Naive thymus-derived CD4-positive, alpha-beta T cell (primary cell): ENCODE results near the gene IGF2R. TPM values are rescaled to one million over a fixed set of nuclear protein-coding genes. Genes with fewer than 3 reads are reported as not detected.

Experiments
- ATAC-seq: fragments of 150-1000 bp; cut with Tn5 transposase; 2 replicates; pipeline ENCODE4 v1.10.0; 2021; ENCODE audit warnings: mild to moderate bottlenecking, moderate library complexity
- CTCF ChIA-PET: fragments of 350-600 bp; sonication (Branson Sonifier 250); formaldehyde crosslinking; loops from one replicate; lab custom pipeline; 2021; ENCODE audit warnings: antibody characterized with exemption; lab: Charles Lee
- POLR2A ChIA-PET: fragments of 350-600 bp; sonication (Branson Sonifier 250); formaldehyde crosslinking; loops from one replicate; lab custom pipeline; 2021; ENCODE audit warnings: antibody characterized with exemption, inconsistent platforms; lab: Charles Lee
- DNase-seq, 9 donors: peaks; one replicate each; pipeline versions ENCODE4 v3.0.0 to v3.0.0-alpha.2; 2020 to 2022; ENCODE audit warnings: mixed read lengths in 1 of 9
- H3K27ac ChIP-seq: one replicate; pipeline ENCODE4 v1.7.0; 2013; ENCODE audit warnings: mild to moderate bottlenecking, low read depth, low read length, moderate library complexity
- H3K27me3 ChIP-seq, 2 donors: one replicate each; pipeline ENCODE4 v1.7.0; 2013; ENCODE audit warnings: low read length in 2 of 2, mild to moderate bottlenecking in 2 of 2, moderate library complexity in 2 of 2; ENCODE audit not compliant: control insufficient read depth in 2 of 2, insufficient read depth in 2 of 2
- H3K36me3 ChIP-seq, 3 experiments: 1 replicate in 2 of 3; 2 replicates in 1 of 3; pipeline ENCODE4 v1.7.0; 2013; ENCODE audit warnings: low read length in 3 of 3, mild to moderate bottlenecking in 3 of 3, moderate library complexity in 1 of 3; ENCODE audit not compliant: insufficient read depth in 3 of 3, control insufficient read depth in 2 of 3
- H3K4me1 ChIP-seq, 2 donors: one replicate each; pipeline ENCODE4 v1.7.0; 2013; ENCODE audit warnings: low read length in 2 of 2, mild to moderate bottlenecking in 2 of 2, moderate library complexity in 1 of 2; ENCODE audit not compliant: control insufficient read depth in 2 of 2, insufficient read depth in 2 of 2
- H3K4me3 ChIP-seq: 2 replicates; pipeline ENCODE4 v1.7.0; 2013; ENCODE audit warnings: mild to moderate bottlenecking, low read length
- H3K9me3 ChIP-seq, 3 experiments: 1 replicate in 2 of 3; 2 replicates in 1 of 3; pipeline ENCODE4 v1.7.0; 2013; ENCODE audit warnings: low read length in 3 of 3; ENCODE audit not compliant: control insufficient read depth in 2 of 3
- H3K27ac Mint-ChIP-seq, 9 donors: one replicate each; pipeline ENCODE4 v1.8.0; 2020 to 2022; ENCODE audit warnings: mixed read lengths in 9 of 9, mild to moderate bottlenecking in 8 of 9, moderate library complexity in 5 of 9, inconsistent platforms in 2 of 9
- H3K27me3 Mint-ChIP-seq, 5 donors: one replicate each; pipeline ENCODE4 v1.8.0; 2021 to 2022; ENCODE audit warnings: mixed read lengths in 5 of 5, mild to moderate bottlenecking in 1 of 5
- H3K36me3 Mint-ChIP-seq, 5 donors: one replicate each; pipeline ENCODE4 v1.8.0; 2020 to 2022; ENCODE audit warnings: mixed read lengths in 5 of 5, mild to moderate bottlenecking in 3 of 5, inconsistent platforms in 1 of 5
- H3K4me1 Mint-ChIP-seq, 7 donors: one replicate each; pipeline ENCODE4 v1.8.0; 2020 to 2022; ENCODE audit warnings: mixed read lengths in 7 of 7, mild to moderate bottlenecking in 3 of 7, inconsistent platforms in 1 of 7
- H3K4me3 Mint-ChIP-seq, 10 donors: one replicate each; pipeline ENCODE4 v1.8.0; 2020 to 2022; ENCODE audit warnings: mild to moderate bottlenecking in 10 of 10, mixed read lengths in 10 of 10, moderate library complexity in 6 of 10, inconsistent platforms in 2 of 10
- H3K9me3 Mint-ChIP-seq, 11 donors: one replicate each; pipeline ENCODE4 v1.8.0; 2020 to 2022; ENCODE audit warnings: mixed read lengths in 11 of 11, mild to moderate bottlenecking in 4 of 11, inconsistent platforms in 1 of 11, moderate library complexity in 1 of 11
- intact Hi-C, 2 donors: fragments of 100-400 bp; cut with micrococcal nuclease; formaldehyde crosslinking; loops; one replicate each; pipeline ENCODE4 v1.15.1; 2023
- polyA plus RNA-seq, 2 donors: library from polyadenylated mRNA; unstranded; fragments of 300-500 nt; fragmentation: Illumina TruSeq; gene quantifications; one replicate each; pipeline ENCODE4 v1.2.3, GENCODE V29; 2021
- total RNA-seq, 6 experiments: library from RNA in 5 of 6; stranded (reverse) in 5 of 6; gene quantifications; 1 replicate in 5 of 6; 2 replicates in 1 of 6; pipeline ENCODE4 v1.2.3 and lab custom pipeline; 2021 to 2026

IGF2R gene
- total and polyA plus RNA-seq, 7 experiments from 2014 or later: 8.7 to 79.2 (median 70.4) TPM

DNA sequence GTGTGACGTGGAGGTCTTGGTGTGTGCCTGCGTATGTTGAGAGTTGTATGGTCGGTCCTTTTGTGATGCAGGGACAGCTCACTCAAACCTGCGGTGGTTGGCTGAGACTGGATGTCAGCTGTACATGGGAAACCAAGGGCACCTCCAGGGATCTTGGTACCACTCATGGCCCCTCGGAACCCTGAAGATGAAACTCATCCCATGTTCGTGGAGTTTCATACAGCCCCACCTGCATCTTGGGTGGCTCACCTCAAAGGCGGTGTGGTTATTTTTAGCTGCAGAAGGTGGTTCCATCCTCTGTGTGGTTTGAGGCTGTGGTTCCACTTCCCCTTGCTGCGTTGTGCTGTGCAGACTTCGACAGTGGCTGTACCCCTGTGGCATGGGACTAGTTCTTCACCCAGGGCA is 100.2 kb downstream of the IGF2R start:
- peaks cover 31 to 84% (median 57%) of the 10 kb centered on the region in 5 donors for H3K36me3 Mint-ChIP-seq
- H3K27ac Mint-ChIP-seq: peak overlapping the region in 3 of 9 donors; percentile 11 to 31 (median 17)
- ChIA-PET CTCF (no interaction called here), POLR2A (no interaction called here)
- peak overlapping the region; percentile 18 to 69 (median 56) for H3K4me3 Mint-ChIP-seq
- H3K36me3 ChIP-seq: peaks cover 31 to 85% (median 40%) of the 10 kb centered on the region in 3 experiments
- DNase-seq (peak in 5 of 9 donors; percentile 9 to 36 (median 21)), ATAC-seq (peak; percentile 63)
- intact Hi-C loops: loop anchor here (2.0 to 10.0 kb wide), 4 partner anchors 52 to 386 kb away; partner anchors contain the start of gene SOD2 (in 1 of the 2)
- peaks cover 0 to 2% (median 0%) of the 10 kb centered on the region in 11 donors for H3K9me3 Mint-ChIP-seq
- H3K27me3 Mint-ChIP-seq: no peaks in the 10 kb centered on the region
- no peaks in the 10 kb centered on the region for H3K27me3 ChIP-seq
- peaks cover 15 to 20% of the 10 kb centered on the region in 2 donors for H3K4me1 ChIP-seq
- H3K4me1 Mint-ChIP-seq: peaks cover 24 to 63% (median 32%) of the 10 kb centered on the region in 7 donors
- no peaks in the 10 kb centered on the region for H3K9me3 ChIP-seq
- no peak overlapping the region for H3K27ac ChIP-seq
- peak overlapping the region; percentile 13 for H3K4me3 ChIP-seq

DNA sequence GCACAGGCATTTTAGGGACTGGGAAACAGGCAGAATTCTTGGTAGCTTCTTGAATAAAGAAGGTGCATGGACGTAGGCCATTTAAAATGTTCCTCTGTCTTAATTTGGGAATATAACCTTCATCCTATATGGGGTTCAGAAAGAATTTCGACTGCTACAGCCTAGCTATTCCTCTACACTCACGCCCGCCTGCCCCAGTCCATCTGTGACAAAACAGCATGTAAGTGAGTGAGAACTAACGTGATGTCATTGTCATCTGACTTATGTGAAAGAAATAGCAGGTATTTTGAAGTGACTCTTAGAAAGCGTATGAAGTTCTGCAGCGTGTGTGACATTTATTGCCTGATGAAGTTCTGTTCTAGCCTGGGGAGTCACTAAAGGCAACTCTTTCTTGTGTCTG is 100.6 kb downstream of the IGF2R start:
- H3K4me1 ChIP-seq: peaks cover 15 to 20% of the 10 kb centered on the region in 2 donors
- H3K4me1 Mint-ChIP-seq: peaks cover 24 to 63% (median 32%) of the 10 kb centered on the region in 7 donors
- CTCF ChIA-PET: no interaction called here
- H3K27ac ChIP-seq: no peak overlapping the region
- H3K9me3 Mint-ChIP-seq: peaks cover 0 to 2% (median 0%) of the 10 kb centered on the region in 11 donors
- POLR2A ChIA-PET: no interaction called here
- no peaks in the 10 kb centered on the region for H3K27me3 Mint-ChIP-seq
- DNase-seq: no peak
- H3K36me3 ChIP-seq: peaks cover 27 to 85% (median 41%) of the 10 kb centered on the region in 3 experiments
- peak overlapping the region in 8 of 10 donors; percentile 33 to 69 (median 59) for H3K4me3 Mint-ChIP-seq
- H3K4me3 ChIP-seq: peak overlapping the region; percentile 13
- H3K9me3 ChIP-seq: no peaks in the 10 kb centered on the region
- peaks cover 30 to 81% (median 57%) of the 10 kb centered on the region in 5 donors for H3K36me3 Mint-ChIP-seq
- H3K27me3 ChIP-seq: no peaks in the 10 kb centered on the region
- H3K27ac Mint-ChIP-seq: peak overlapping the region in 1 of 9 donors; percentile 31
- intact Hi-C loops: loop anchor here (2.0 to 10.0 kb wide), 4 partner anchors 53 to 385 kb away; partner anchors contain the start of gene SOD2 (in 1 of the 2)
- ATAC-seq: no peak

DNA sequence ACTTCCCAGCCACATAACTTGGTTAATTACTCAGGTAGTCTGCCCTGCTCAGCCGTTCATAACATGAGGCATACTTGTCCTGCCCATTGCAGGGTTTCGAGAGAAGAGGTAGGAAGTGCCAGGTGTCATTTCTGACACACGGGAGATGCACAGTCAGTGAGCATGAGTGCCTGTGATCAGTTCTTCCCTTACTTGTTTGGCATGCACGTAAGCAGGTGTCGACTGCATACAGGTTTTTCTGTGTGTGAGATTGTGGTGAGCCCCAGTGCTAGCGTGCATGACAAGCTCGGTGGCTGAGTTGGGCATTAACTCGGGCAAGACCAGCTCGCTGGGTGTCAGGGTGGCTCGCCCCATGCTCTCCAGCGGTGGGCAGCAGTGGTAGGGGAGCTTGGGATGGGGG is 101.5 kb downstream of the IGF2R start:
- no peak overlapping the region for H3K4me3 Mint-ChIP-seq
- no peak overlapping the region for H3K4me3 ChIP-seq
- no peaks in the 10 kb centered on the region for H3K27me3 Mint-ChIP-seq
- DNase-seq (no peak), ATAC-seq (no peak)
- H3K4me1 Mint-ChIP-seq: peaks cover 24 to 68% (median 32%) of the 10 kb centered on the region in 7 donors
- ChIA-PET POLR2A (no interaction called here), CTCF (no interaction called here)
- H3K9me3 Mint-ChIP-seq: peaks cover 0 to 2% (median 0%) of the 10 kb centered on the region in 11 donors
- H3K36me3 ChIP-seq: peaks cover 20 to 84% (median 36%) of the 10 kb centered on the region in 3 experiments
- peaks cover 20 to 76% (median 52%) of the 10 kb centered on the region in 5 donors for H3K36me3 Mint-ChIP-seq
- no peaks in the 10 kb centered on the region for H3K27me3 ChIP-seq
- H3K9me3 ChIP-seq: no peaks in the 10 kb centered on the region
- peak overlapping the region in 2 of 9 donors; percentile 10 to 67 for H3K27ac Mint-ChIP-seq
- no peak overlapping the region for H3K27ac ChIP-seq
- intact Hi-C loops: loop anchor here in 1 of 2 donors (10.0 kb wide), 1 partner anchor 384 kb away; no protein-coding TSS in a partner anchor
- H3K4me1 ChIP-seq: peaks cover 15 to 20% of the 10 kb centered on the region in 2 donors

DNA sequence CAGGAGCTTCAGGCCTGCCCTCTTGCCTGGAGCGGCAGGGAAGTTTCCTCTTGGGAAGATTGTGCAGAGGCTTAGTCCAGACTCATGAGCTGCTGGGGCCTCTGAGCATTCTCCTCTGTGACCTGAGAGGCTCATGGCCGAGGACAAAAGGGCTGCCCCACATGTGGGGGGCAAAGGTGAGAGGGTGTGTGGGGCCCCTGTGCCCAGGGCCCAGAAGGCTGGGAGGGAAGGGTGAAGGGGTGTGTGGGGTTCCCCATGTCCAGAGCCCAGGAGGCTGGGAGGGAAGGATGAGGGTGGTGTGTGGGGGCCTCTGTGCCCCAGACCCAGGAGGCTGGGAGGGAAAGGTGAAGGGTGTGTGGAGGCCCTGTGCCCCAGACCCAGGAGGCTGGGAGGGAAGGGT is 101.9 kb downstream of the IGF2R start:
- ATAC-seq (no peak), DNase-seq (no peak)
- intact Hi-C loops: loop anchor here in 1 of 2 donors (10.0 kb wide), 1 partner anchor 384 kb away; no protein-coding TSS in a partner anchor
- ChIA-PET POLR2A (no interaction called here), CTCF (no interaction called here)
- H3K27me3 ChIP-seq: no peaks in the 10 kb centered on the region
- Mint-ChIP-seq H3K4me3 (no peak overlapping the region), H3K9me3 (peaks cover 0 to 2% (median 0%) of the 10 kb centered on the region in 11 donors), H3K27me3 (no peaks in the 10 kb centered on the region), H3K36me3 (peaks cover 20 to 76% (median 53%) of the 10 kb centered on the region in 5 donors), H3K27ac (peak overlapping the region in 1 of 9 donors; percentile 67), H3K4me1 (peaks cover 24 to 68% (median 32%) of the 10 kb centered on the region in 7 donors)
- H3K27ac ChIP-seq: no peak overlapping the region
- peaks cover 20 to 88% (median 36%) of the 10 kb centered on the region in 3 experiments for H3K36me3 ChIP-seq
- no peak overlapping the region for H3K4me3 ChIP-seq
- no peaks in the 10 kb centered on the region for H3K9me3 ChIP-seq
- H3K4me1 ChIP-seq: peaks cover 15 to 20% of the 10 kb centered on the region in 2 donors

DNA sequence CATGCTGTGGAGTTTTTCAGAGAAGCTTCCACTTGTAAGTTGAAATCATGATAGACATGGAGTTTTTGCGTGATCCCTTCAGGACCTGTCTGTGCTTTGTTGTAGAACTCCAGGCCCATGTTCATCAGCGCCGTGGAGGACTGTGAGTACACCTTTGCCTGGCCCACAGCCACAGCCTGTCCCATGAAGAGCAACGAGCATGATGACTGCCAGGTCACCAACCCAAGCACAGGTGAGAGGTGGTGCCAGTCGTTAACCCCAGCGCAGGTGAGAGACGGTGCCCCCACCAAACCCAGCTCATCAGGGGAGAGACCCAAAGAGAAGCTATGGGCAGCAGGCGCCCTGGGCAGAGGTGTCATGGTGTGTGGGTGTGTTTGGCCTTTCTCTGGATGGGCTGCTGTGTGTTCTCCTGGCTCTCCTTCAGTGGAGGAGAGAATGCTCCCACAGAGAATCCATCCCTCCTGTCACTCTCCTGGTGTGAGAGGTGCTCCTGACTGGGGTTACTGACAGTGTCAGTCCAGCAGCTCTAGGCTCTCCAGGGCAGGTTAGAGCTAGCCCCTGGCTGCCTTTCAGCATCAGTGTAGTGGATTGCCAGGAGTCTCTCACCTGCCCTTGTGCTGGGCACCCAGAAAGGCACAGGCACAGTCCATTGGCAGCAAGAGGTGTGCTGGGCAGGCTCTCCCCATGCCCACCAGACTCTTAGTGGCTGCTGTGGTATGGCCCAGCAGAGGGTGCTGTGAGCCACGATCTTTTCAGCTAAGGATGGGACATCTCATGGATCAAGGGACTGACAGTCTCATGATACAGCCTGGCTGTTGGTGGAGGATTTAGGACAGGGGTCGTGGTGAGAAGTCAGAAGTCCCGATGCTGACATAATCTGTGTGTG is 103.2 kb downstream of the IGF2R start:
- peak overlapping the region in 1 of 9 donors; percentile 45 for H3K27ac Mint-ChIP-seq
- H3K9me3 Mint-ChIP-seq: peaks cover 0 to 2% (median 0%) of the 10 kb centered on the region in 11 donors
- DNase-seq (no peak), ATAC-seq (no peak)
- no peaks in the 10 kb centered on the region for H3K9me3 ChIP-seq
- intact Hi-C loops: loop anchor here in 1 of 2 donors (10.0 kb wide), 1 partner anchor 383 kb away; no protein-coding TSS in a partner anchor
- peaks cover 24 to 65% (median 28%) of the 10 kb centered on the region in 7 donors for H3K4me1 Mint-ChIP-seq
- peaks cover 20 to 94% (median 31%) of the 10 kb centered on the region in 3 experiments for H3K36me3 ChIP-seq
- no peak overlapping the region for H3K4me3 Mint-ChIP-seq
- no peak overlapping the region for H3K4me3 ChIP-seq
- H3K27ac ChIP-seq: no peak overlapping the region
- no peaks in the 10 kb centered on the region for H3K27me3 Mint-ChIP-seq
- peaks cover 14 to 81% (median 56%) of the 10 kb centered on the region in 5 donors for H3K36me3 Mint-ChIP-seq
- ChIA-PET CTCF (interaction anchor here (1.0 to 1.9 kb wide), 2 partner anchors 383 to 462 kb away, joined by 3 to 6 read pairs; no protein-coding TSS in a partner anchor), POLR2A (no interaction called here)
- H3K27me3 ChIP-seq: no peaks in the 10 kb centered on the region
- H3K4me1 ChIP-seq: peaks cover 15 to 20% of the 10 kb centered on the region in 2 donors

DNA sequence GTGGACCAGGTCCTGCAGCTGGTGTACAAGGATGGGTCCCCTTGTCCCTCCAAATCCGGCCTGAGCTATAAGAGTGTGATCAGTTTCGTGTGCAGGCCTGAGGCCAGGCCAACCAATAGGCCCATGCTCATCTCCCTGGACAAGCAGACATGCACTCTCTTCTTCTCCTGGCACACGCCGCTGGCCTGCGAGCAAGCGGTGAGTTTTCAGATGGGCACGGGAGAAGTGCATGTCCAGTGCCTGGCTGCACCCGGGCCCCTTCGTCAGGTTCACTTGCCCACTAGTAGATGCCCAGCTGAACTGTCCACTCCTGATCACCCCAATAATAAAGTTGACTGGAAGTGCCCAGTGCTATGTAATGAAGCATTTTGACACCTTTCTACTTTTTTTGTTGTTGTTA is 104.4 kb downstream of the IGF2R start:
- Mint-ChIP-seq H3K27ac (peak overlapping the region in 2 of 9 donors; percentile 29 to 54), H3K36me3 (peaks cover 10 to 74% (median 46%) of the 10 kb centered on the region in 5 donors), H3K27me3 (no peaks in the 10 kb centered on the region), H3K4me1 (peaks cover 15 to 53% (median 18%) of the 10 kb centered on the region in 7 donors), H3K9me3 (peaks cover 0 to 2% (median 0%) of the 10 kb centered on the region in 11 donors), H3K4me3 (no peak overlapping the region)
- Histone ChIP-seq H3K4me3 (no peak overlapping the region), H3K9me3 (no peaks in the 10 kb centered on the region), H3K4me1 (peaks cover 15 to 16% of the 10 kb centered on the region in 2 donors), H3K36me3 (peaks cover 20 to 95% (median 32%) of the 10 kb centered on the region in 3 experiments), H3K27ac (no peak overlapping the region), H3K27me3 (no peaks in the 10 kb centered on the region)
- intact Hi-C loops: loop anchor here in 1 of 2 donors (10.0 kb wide), 1 partner anchor 382 kb away; no protein-coding TSS in a partner anchor
- DNase-seq (no peak), ATAC-seq (no peak)
- ChIA-PET CTCF (interaction anchor here (0.6 to 1.9 kb wide), 2 partner anchors 209 to 382 kb away, joined by 3 to 6 read pairs; no protein-coding TSS in a partner anchor), POLR2A (no interaction called here)
